Stimulated activated naive CD8-positive, alpha-beta T cell treated with anti-CD3 and anti-CD28 coated beads, Interleukin-15, Interleukin-2, amounts not matched to agents 100 ng/mL and 50 ng/mL, for 24 hours (primary cell): Measurements from ENCODE around the gene AKAP3.

Experiments used
- H3K27ac Mint-ChIP-seq: one replicate; pipeline ENCODE4 v1.8.0; 2021; ENCODE audit warnings: mild to moderate bottlenecking, mixed read lengths
- H3K27me3 Mint-ChIP-seq: one replicate; pipeline ENCODE4 v1.8.0; 2021; ENCODE audit warnings: mixed read lengths
- H3K36me3 Mint-ChIP-seq: one replicate; pipeline ENCODE4 v1.8.0; 2021; ENCODE audit warnings: low read depth, mixed read lengths
- H3K4me1 Mint-ChIP-seq: one replicate; pipeline ENCODE4 v1.8.0; 2021; ENCODE audit warnings: low read depth, mixed read lengths
- H3K4me3 Mint-ChIP-seq: one replicate; pipeline ENCODE4 v1.8.0; 2021; ENCODE audit warnings: mild to moderate bottlenecking, mixed read lengths
- H3K9me3 Mint-ChIP-seq: one replicate; pipeline ENCODE4 v1.8.0; 2021; ENCODE audit warnings: mixed read lengths

AKAP3 gene

DNA sequence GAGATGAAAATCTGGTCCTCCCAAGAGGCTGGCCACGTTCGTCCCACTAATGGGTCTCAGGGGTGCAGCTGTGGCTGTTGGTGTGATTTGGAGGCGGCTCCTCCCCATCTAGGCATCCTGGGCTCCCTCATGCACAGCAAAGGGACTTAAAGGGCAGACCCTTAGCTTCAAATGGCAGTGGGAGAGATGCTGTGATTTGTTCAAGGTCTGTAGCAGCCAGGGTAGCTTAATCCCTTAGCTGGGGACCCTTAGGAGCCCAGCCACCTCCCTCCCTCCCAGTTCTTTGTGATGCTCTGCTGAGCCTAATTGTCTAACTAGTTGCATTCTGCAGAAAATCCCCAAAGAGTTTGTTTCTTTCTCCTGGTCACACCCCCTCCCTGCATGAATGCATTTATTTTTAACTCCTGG, 68.6 kb downstream of the AKAP3 start:
- Mint-ChIP-seq H3K9me3 (no peaks in the 10 kb centered on the region), H3K4me3 (no peak overlapping the region), H3K4me1 (no peaks in the 10 kb centered on the region), H3K27me3 (no peaks in the 10 kb centered on the region), H3K27ac (no peak overlapping the region), H3K36me3 (no peaks in the 10 kb centered on the region)

DNA sequence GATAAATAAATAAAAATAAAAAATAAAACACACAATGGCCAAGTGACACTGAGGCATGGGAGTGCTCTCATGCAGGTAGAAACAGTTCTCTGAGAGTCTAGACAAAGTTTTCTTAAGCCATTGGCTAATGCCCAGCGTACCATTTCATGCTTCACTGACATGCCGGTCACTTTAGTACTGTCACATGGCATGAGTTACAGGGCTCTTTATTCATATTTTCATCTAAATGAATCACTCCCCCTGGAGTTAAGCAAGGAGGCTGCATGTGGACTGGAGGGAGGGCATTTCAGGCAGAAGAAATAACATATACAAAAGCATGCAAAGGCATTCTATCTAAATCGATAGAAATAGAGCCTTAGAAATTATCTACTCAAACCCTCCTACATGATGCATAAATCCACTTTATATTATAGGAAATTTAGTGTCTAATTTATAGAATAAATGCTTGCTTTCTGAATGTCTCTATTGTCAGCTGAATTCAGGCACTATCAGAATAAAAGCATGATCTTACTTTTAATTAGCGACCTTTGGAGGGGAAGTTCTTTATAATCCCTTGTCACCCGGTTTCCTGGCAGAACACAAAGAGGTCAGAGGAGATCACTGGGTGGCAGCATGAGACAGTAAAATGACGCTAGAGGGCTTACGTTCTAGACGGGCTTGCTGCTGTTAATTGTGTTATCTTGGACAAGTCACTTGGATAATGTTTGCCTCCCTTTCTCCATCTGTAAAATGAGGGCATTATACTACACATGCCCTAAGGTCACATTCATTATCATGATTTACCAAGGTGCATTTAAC, 69.3 kb downstream of the AKAP3 start:
- H3K27ac Mint-ChIP-seq = no peak overlapping the region
- H3K9me3 Mint-ChIP-seq = no peaks in the 10 kb centered on the region
- no peak overlapping the region for H3K4me3 Mint-ChIP-seq
- no peaks in the 10 kb centered on the region for H3K4me1 Mint-ChIP-seq
- H3K27me3 Mint-ChIP-seq = no peaks in the 10 kb centered on the region
- H3K36me3 Mint-ChIP-seq = no peaks in the 10 kb centered on the region

DNA sequence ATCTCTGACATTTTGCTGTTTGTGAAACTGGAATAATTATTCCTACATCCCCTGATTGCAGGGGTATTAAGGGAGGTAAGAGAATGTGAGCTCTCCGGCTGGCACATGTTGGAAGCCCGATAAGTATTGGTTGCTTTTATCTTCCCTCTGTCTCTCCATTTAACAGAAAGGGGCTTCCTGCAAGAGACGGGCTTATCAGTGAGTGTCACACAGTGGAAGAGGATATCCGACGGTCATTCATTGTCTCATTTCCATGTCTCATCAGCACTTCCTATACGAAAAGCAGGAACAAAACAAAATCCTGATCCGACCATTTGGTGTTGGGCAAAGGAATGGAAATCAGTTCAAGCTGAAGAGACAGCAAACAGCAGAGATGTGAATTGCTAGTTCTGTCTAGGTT, 76.2 kb downstream of the AKAP3 start:
- Mint-ChIP-seq H3K4me3 (no peak overlapping the region), H3K4me1 (peaks cover 3% of the 10 kb centered on the region), H3K9me3 (no peaks in the 10 kb centered on the region), H3K36me3 (no peaks in the 10 kb centered on the region), H3K27ac (no peak overlapping the region), H3K27me3 (no peaks in the 10 kb centered on the region)

DNA sequence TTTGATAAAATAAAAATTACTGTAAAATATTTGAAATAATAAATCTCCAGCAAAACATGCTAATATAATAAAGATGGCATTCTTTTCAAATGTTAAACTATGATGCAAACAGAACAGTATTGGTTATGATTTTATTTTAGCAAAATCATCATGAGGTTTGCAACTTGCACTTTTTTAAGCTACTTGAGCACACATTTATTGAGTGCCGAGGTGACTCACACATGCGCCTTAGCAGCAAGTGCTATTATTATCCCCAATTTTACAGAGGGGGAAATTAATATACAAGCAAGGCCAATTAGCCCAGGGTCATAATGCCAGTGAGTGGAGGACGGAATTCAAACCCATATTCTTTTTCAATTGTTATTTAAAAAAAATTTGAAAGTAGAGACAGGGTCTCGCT, 79.6 kb downstream of the AKAP3 start:
- Mint-ChIP-seq H3K36me3 (no peaks in the 10 kb centered on the region), H3K27me3 (peaks cover 11% of the 10 kb centered on the region), H3K4me3 (no peak overlapping the region), H3K27ac (no peak overlapping the region), H3K4me1 (peaks cover 23% of the 10 kb centered on the region), H3K9me3 (no peaks in the 10 kb centered on the region)

DNA sequence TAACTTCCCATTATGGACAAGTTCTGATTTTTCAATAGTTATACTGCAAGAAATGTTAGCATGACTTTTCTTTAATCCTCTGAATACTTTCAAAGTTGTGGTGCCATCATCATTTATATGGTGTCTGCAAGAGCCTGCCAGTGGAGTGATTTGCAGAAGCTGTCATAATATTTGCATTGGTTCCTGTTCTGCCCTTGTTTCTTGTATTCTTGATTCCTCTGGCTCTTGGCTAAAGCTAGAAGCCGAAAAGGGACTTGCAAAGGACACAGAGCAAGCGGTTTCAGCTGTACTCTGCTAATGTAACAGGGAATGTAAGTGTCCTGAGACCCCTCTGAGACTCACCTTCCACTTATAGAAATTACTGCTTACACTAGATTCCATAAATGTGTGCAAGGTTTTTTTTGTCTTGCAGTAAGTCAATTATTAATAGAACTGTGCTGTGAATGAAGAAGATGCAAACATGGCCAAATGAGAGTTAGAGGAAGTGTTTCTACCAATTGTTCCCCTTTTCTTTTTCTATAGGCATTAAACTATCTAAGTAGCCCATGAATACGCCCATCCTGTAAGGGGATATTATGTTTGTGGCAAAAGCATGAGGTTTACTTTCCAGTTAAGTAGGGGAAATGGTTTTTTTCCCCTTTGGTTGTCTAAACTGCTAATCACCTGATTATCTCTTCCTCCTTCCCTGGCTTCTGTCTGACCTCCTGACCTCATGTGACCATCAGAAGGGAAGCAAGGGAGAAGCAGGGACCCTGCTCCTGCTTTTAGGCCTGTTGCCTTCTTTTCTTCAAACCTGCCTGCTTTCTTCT, 81.6 kb downstream of the AKAP3 start:
- Mint-ChIP-seq H3K4me3 (no peak overlapping the region), H3K36me3 (no peaks in the 10 kb centered on the region), H3K27ac (no peak overlapping the region), H3K9me3 (no peaks in the 10 kb centered on the region), H3K4me1 (peaks cover 23% of the 10 kb centered on the region), H3K27me3 (peaks cover 18% of the 10 kb centered on the region)

DNA sequence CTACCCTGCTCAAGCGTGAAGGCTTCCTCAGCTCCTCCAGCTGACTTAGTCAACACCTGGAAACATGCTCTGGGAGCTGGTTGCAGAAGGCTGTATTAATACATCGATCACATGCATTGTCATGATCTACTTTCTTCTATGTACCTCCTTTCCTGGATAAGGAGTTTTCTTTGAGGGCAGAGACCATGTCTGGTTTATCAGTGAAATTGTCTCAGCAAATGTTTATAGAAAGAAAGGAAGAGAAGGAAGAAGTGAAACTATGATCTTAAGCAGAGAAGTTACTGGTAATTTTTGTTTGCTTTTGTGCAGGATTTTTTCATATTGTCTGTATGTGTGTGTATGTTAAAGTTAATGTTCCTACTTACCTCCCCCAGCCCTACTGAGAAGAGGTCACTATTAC, 82.4 kb downstream of the AKAP3 start:
- Mint-ChIP-seq H3K27ac (no peak overlapping the region), H3K4me3 (no peak overlapping the region)

More for the DNA sequence above, 82.4 kb downstream of the AKAP3 start:
- Mint-ChIP-seq H3K27me3 (peaks cover 18% of the 10 kb centered on the region), H3K9me3 (no peaks in the 10 kb centered on the region), H3K4me1 (peaks cover 23% of the 10 kb centered on the region), H3K36me3 (no peaks in the 10 kb centered on the region)
